HG03565 (cell line): ENCODE measurements around the gene CDO1.
"Not testable (repeated sequence)": the region's sequence is repeated elsewhere in the genome, so short reads cannot be mapped to it uniquely, and the experiment has no call there.

Source experiments
- ATAC-seq: cut with Tn5 transposase; IDR thresholded peaks from one replicate; pipeline ENCODE4 v1.9.1; 2021; ENCODE audit warnings: mild to moderate bottlenecking, moderate library complexity; ENCODE audit not compliant: unreplicated experiment

The CDO1 gene

GRCh38 chr5:115831163-115831768 lies 14.8 kb upstream of the CDO1 start:
- ATAC-seq = peak; percentile 64

GRCh38 chr5:115829913-115830312 lies 13.5 kb upstream of the CDO1 start:
- no peak for ATAC-seq

GRCh38 chr5:115825948-115826347 lies 9.5 kb upstream of the CDO1 start:
- ATAC-seq = no peak

- not testable (repeated sequence) for ATAC-seq
Measured at GRCh38 chr5:115824983-115825382, 8.5 kb upstream of the CDO1 start.

- ATAC-seq = no peak
Measured at GRCh38 chr5:115820846-115821245, 4.4 kb upstream of the CDO1 start.

GRCh38 chr5:115818821-115819220 lies 2.4 kb upstream of the CDO1 start:
- ATAC-seq = no peak

- no peak for ATAC-seq
Measured at GRCh38 chr5:115817386-115817785, 927 bp upstream of the CDO1 start.

GRCh38 chr5:115815693-115816225 lies 700 bp downstream of the CDO1 start:
- no peak for ATAC-seq

GRCh38 chr5:115815006-115815692 lies 1.3 kb downstream of the CDO1 start:
- no peak for ATAC-seq

GRCh38 chr5:115813719-115814118 lies 2.7 kb downstream of the CDO1 start:
- ATAC-seq = no peak

- ATAC-seq = no peak
Measured at GRCh38 chr5:115812372-115812771, 4.1 kb downstream of the CDO1 start.

GRCh38 chr5:115811406-115811805 lies 5.1 kb downstream of the CDO1 start:
- ATAC-seq = no peak

GRCh38 chr5:115810761-115811160 lies 5.7 kb downstream of the CDO1 start:
- no peak for ATAC-seq

GRCh38 chr5:115809946-115810345 lies 6.5 kb downstream of the CDO1 start:
- no peak for ATAC-seq

GRCh38 chr5:115808066-115808465 lies 8.4 kb downstream of the CDO1 start:
- not testable (repeated sequence) for ATAC-seq

- ATAC-seq = no peak
Measured at GRCh38 chr5:115807654-115808052, 8.8 kb downstream of the CDO1 start.

- ATAC-seq = no peak
Measured at GRCh38 chr5:115806986-115807653, 9.3 kb downstream of the CDO1 start.

- no peak for ATAC-seq
Measured at GRCh38 chr5:115801984-115802383, 14.5 kb downstream of the CDO1 start.

- ATAC-seq = no peak
Measured at GRCh38 chr5:115801152-115801551, 15.3 kb downstream of the CDO1 start.

GRCh38 chr5:115800108-115800507 lies 16.4 kb downstream of the CDO1 start:
- ATAC-seq = no peak

GRCh38 chr5:115798252-115798651 lies 18.2 kb downstream of the CDO1 start:
- no peak for ATAC-seq

GRCh38 chr5:115796656-115797055 lies 19.8 kb downstream of the CDO1 start:
- no peak for ATAC-seq
